Activated CD4-positive, alpha-beta T cell treated with anti-CD3 and anti-CD28 coated beads, Interleukin-2, amount 50 U/mL, for 24 hours (primary cell): ENCODE data around the gene ZNF593.

Source experiments
- DNase-seq, 2 donors: peaks; one replicate each; pipeline ENCODE4 v3.0.0-alpha.2; 2020; ENCODE audit warnings: low read depth in 1 of 2, low spot score in 1 of 2

ZNF593 gene

DNA sequence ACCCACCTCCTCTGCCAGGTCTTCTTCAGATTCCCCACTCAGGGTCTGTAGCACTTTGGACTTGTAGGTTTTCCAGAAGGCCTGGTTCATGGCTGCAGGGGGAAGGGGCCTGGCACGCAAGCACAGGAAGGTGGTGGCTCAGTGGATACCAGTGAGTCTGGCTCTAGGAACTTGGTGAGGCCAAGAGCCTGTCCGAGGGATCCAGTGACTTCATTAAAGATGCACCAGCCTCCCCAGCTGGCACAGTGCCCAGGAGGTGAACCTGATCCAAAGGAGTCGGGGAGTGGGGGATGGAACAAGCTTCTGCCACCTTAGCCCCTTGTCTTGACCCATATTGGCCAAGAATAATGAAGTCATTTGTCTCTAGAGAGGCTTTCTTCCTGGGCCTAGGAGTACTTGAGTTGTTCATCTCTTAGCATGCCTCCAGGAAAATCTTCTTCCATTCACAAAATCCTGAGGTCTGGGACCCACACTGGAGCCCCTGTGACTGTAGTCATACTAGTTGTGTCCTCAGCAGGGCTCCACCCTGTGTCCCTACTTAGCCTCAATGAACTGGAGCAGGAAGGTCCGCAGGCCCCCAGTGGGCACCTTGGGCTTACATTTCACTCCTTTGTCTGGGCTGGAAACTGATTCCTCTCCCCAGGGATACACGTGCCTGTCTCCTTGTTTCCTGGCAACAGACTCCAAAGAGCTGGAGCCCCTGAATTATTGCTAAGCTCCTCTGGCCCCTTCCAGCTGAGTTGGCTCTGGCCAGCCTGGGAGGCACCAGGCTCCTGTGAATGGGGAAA lies 1.1 kb upstream of the ZNF593 start, which contains the start of gene C1orf232:
Gene C1orf232 (minus strand): TSS at position 554 of the 788 bp plus-strand sequence. CDS start 464 bp downstream, at position 90.
- no peak for DNase-seq

DNA sequence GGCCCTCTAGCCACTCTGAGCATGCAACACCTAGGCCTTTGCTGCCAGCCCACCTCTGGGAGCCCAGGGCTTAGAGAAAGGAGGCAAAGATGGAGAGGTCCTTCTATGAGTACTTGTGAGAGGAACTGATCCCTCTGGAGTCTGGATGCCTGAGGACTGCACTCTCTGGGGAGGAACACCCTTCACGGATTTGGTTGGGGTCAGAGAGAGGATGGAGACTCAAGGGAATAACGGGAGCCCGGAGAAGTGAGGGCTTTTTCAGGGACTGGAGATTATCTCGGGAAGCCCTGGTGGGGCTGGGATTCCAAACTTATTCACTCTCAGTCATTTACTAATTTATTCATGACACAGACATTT lies 532 bp upstream of the ZNF593 start:
- no peak for DNase-seq

DNA sequence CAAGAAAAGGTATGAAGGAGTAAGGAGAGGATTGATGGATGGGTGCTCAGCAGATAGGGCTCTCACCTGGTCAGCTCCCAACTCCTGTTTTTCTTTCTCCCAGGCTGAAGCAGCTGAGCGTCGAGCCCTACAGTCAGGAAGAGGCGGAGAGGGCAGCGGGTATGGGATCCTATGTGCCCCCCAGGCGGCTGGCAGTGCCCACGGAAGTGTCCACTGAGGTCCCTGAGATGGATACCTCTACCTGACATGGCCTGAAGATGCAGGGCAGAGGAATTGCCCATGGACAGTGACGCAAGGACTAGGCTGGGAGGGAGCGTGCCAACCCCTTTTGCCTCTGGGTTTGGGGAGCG lies 739 bp downstream of the ZNF593 start:
- no peak for DNase-seq

- DNase-seq = no peak
Observed at GRCh38 chr1:26171084-26172072, 1.7 kb downstream of the ZNF593 start, which contains the start of gene ZNF593OS. TSS of gene ZNF593OS (minus strand) at chr1:26171832. CDS start at chr1:26171661, 171 bp downstream.

DNA sequence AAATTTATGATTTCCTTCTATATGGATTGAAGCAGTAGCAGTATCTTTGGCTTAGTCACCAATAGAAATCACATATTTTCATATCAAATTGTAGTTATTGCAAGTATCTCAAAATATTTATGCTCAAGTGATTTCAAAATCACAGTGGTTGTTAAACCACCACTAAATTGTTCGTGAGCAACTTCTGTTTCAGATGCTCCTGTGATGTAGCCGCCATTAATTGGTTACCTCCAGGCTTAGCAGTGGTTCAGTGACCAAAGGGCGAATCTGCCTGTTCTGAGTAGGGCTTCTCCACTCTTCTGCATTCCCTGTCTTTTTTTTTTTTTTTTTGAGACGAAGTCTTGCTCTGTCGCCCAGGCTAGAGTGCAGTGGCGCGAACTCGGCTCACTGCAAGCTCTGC lies 5.6 kb downstream of the ZNF593 start:
- no peak for DNase-seq

GRCh38 chr1:26177182-26177684 lies 7.5 kb downstream of the ZNF593 start, which contains the start of gene CNKSR1:
TSS of gene CNKSR1 (plus strand) at chr1:26177491. CDS start at chr1:26177548, 57 bp downstream.
- no peak for DNase-seq

- DNase-seq = no peak
Observed at GRCh38 chr1:26180010-26180506, 10.3 kb downstream of the ZNF593 start.

GRCh38 chr1:26181586-26182382 lies 12.1 kb downstream of the ZNF593 start:
- DNase-seq = no peak

DNA sequence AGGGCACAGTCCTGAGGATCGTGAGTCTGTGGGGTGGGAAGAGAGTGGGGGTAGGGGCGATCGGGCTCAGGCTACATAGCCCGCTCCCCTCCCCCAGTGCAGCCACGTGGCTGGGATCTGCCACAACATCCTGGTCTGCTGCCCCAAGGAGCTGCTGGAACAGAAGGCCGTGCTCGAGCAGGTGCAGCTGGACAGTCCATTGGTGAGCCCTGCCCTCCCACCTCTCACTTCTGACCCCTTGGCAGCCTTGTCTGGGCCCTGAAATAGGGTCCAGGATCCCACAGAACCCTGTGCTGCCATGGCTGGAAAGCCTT lies 12.6 kb downstream of the ZNF593 start:
- no peak for DNase-seq

- no peak for DNase-seq
Observed at GRCh38 chr1:26184086-26184485, 14.4 kb downstream of the ZNF593 start.

DNA sequence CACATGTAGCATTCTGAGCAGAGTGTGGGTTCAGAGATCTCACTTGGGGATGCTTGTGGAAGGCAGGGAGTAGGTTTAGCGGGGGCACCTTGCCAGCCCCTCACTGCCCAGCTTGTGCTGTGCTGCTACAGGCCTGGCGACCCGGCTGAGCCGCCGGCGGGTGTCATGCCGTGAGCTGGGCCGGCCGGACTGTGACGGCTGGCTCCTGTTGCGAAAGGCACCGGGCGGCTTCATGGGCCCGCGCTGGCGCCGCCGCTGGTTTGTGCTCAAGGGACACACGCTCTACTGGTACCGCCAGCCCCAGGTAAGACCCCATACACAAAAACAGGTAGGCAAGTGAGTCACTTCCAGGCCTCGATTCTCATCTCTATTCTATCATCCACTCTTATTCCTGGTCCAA lies 15.2 kb downstream of the ZNF593 start:
- DNase-seq = no peak

DNA sequence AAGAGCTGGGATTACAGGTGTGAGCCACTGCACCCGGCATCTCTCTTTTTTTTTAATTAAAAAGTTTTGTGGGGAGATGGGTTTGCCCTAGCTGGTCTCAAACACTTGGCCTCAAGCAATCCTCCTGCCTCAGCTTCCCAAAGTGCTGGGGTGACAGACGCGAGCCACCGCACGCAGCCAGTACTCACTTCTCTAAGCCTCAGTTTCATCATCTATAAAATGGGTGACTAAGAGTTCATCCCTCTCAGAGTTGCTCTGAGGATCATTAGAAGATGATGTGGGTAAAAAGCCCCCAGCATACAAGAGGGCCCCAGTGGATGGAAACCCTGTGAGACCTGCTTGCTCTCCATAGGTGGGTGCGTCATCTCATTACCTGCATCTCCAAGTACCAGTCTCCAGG lies 18.2 kb downstream of the ZNF593 start:
- no peak for DNase-seq

- DNase-seq = no peak
Observed at GRCh38 chr1:26188477-26188876, 18.8 kb downstream of the ZNF593 start.

DNA sequence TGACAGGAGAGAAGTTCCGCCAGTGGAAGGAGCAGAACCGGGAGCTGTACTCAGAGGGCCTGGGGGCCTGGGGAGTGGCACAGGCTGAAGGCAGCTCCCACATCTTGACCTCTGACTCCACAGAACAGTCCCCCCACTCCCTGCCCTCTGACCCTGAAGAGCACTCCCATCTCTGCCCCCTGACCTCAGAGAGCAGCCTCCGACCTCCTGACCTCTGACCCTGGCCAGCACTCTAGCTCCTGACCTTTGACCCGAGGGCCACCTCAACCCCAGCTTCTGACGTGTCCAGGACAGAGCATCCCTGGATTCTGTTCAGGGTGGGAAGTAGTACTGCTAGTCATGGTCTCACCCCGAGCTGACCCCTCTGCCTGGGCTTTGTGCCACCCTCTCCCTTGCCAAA lies 19.6 kb downstream of the ZNF593 start:
- DNase-seq = no peak

- no peak for DNase-seq
Observed at GRCh38 chr1:26189751-26190275, 20.1 kb downstream of the ZNF593 start.

DNA sequence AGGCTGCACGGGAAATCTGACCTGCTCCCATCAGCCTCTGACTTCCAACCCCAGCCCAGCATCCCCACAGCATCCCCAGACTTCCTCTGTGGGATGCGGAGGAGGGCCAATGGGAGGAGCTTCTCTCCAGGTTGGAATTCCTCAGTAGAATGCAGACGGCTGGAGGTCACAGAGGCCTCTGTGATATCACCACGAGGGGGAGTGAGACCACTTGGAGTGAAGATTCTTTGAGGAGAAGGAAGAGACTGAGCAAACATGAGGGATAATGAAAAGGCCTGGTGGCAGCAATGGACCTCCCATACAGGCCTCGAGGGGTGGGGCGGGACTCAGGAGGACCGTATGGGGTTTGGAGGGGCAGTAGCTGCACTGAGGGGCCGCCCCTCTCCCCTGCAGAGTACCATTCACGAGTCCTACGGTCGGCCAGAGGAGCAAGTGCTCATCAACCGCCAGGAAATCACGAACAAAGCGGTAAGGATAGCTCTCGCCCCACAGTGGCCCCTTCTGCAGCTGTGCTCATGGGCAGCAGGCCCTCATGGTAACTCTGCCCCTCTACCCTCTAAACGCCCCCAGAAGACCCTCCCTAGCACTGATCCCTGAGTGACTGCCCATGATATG lies 20.8 kb downstream of the ZNF593 start, which contains the start of gene CATSPER4:
Gene CATSPER4 (plus strand): TSS at position 230 of the 615 bp plus-strand sequence. CDS start 26 bp downstream, at position 256.
- DNase-seq = no peak

DNA sequence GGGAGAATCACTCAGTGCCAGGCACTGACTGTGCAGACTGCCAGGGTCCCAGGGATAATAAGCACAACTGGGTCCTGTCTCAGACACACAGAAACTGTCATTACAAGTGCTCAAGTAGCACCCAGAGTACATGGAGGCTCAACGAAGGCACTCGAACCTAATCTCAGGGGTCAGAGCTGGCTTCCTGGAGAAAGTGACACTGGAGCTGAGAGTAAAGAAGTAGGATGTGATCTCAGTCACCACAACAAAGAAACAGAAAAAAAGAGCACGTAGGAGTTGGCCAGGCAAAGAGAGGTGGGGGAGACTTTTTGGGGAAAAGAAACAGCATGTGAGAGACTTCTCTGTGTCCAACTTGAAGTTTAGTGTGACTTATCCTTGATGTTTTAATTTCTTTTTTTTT lies 22.0 kb downstream of the ZNF593 start:
- DNase-seq = no peak

GRCh38 chr1:26195805-26196204 lies 26.1 kb downstream of the ZNF593 start:
- no peak for DNase-seq

DNA sequence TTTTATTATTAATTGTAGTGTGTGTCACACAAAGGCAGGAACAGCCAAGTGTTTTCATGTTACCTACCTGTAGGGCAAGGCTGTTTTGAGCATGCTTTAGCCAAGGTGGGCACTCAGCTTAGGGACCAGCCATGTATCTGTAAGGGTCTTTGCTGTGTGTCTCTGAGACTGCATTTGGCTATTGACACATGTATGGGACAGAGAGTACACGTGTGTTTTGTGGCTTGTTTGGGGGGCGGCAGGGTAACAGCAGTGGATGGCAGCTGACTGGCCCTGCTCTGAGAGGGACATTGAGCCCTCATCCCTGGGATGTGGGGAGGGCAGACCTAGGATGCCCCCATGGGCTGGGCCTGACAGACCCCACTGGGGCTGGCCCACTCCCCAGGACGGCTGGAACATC lies 27.6 kb downstream of the ZNF593 start:
- DNase-seq = no peak

- DNase-seq = no peak
Observed at GRCh38 chr1:26197813-26198212, 28.1 kb downstream of the ZNF593 start.
